CD14-positive monocyte (primary cell): Measurements from ENCODE around the gene NT5C1A. TPM values are rescaled to one million over a fixed set of nuclear protein-coding genes. Genes with fewer than 3 reads are reported as not detected.

ENCODE experiments used
- DNase-seq, 3 donors: peaks; one replicate each; pipeline ENCODE4 v3.0.0-alpha.2; 2011 to 2022
- H2AFZ ChIP-seq: 2 replicates; pipeline ENCODE4 v1.6.0; 2012; ENCODE audit warnings: mild to moderate bottlenecking, low read depth, low read length, inconsistent platforms; ENCODE audit not compliant: insufficient read depth, poor library complexity, severe bottlenecking
- H3K27ac ChIP-seq, 2 donors: 1 replicate in 1 of 2; 2 replicates in 1 of 2; pipeline ENCODE4 v1.5.1; 2012 to 2013; ENCODE audit warnings: low read length in 2 of 2, control low read depth in 1 of 2, inconsistent platforms in 1 of 2, low read depth in 1 of 2, mild to moderate bottlenecking in 1 of 2
- H3K27me3 ChIP-seq, 2 donors: one replicate each; pipeline versions ENCODE4 v1.6.0 to v1.6.1; 2011 to 2013; ENCODE audit warnings: low read length in 2 of 2; ENCODE audit not compliant: control insufficient read depth in 2 of 2, insufficient read depth in 2 of 2
- H3K36me3 ChIP-seq, 2 donors: replicated peaks in 1 of 2; 1 replicate in 1 of 2; 2 replicates in 1 of 2; pipeline versions ENCODE4 v1.5.1 to v1.6.1; 2012 to 2013; ENCODE audit warnings: low read length in 2 of 2, control low read depth in 1 of 2, inconsistent platforms in 1 of 2, mild to moderate bottlenecking in 1 of 2; ENCODE audit not compliant: insufficient read depth in 2 of 2, control insufficient read depth in 1 of 2
- H3K4me1 ChIP-seq, 2 donors: 1 replicate in 1 of 2; 2 replicates in 1 of 2; pipeline versions ENCODE4 v1.5.1 to v1.6.1; 2012 to 2013; ENCODE audit warnings: low read length in 2 of 2, control low read depth in 1 of 2, inconsistent platforms in 1 of 2, mild to moderate bottlenecking in 1 of 2, moderate library complexity in 1 of 2; ENCODE audit not compliant: insufficient read depth in 2 of 2, control insufficient read depth in 1 of 2
- H3K4me2 ChIP-seq: replicated peaks from 2 replicates; pipeline ENCODE3; 2012; ENCODE audit warnings: low read length, moderate library complexity, mild to moderate bottlenecking; ENCODE audit not compliant: poor library complexity, severe bottlenecking; ENCODE audit errors: extremely low read depth
- H3K4me3 ChIP-seq, 3 experiments: fragments of 200-600 bp in 1 of 3; sonication (generic) in 1 of 3; replicated peaks in 1 of 3; 1 replicate in 2 of 3; 2 replicates in 1 of 3; pipeline ENCODE4 v1.5.1; 2011 to 2013; ENCODE audit warnings: low read length in 3 of 3, mild to moderate bottlenecking in 3 of 3, control low read depth in 2 of 3, low read depth in 2 of 3, inconsistent platforms in 1 of 3, moderate library complexity in 1 of 3
- H3K79me2 ChIP-seq: 2 replicates; pipeline ENCODE4 v1.6.0; 2012; ENCODE audit warnings: mild to moderate bottlenecking, control low read depth, inconsistent platforms, low read length, moderate library complexity; ENCODE audit not compliant: insufficient read depth
- H3K9ac ChIP-seq: 2 replicates; pipeline ENCODE4 v1.6.0; 2017; ENCODE audit warnings: low read length, mild to moderate bottlenecking; ENCODE audit not compliant: insufficient read depth, poor library complexity, severe bottlenecking
- H3K9me3 ChIP-seq, 2 donors: replicated peaks in 1 of 2; 1 replicate in 1 of 2; 2 replicates in 1 of 2; pipeline versions ENCODE4 v1.5.1 to v1.6.1; 2012 to 2013; ENCODE audit warnings: low read length in 2 of 2, control low read depth in 1 of 2; ENCODE audit not compliant: control insufficient read depth in 1 of 2, insufficient read depth in 1 of 2
- H4K20me1 ChIP-seq: 2 replicates; pipeline ENCODE4 v1.6.0; 2012; ENCODE audit warnings: mild to moderate bottlenecking, low read length, control low read depth, moderate library complexity; ENCODE audit not compliant: insufficient read depth
- H3K27ac Mint-ChIP-seq, 7 donors: one replicate each; pipeline ENCODE4 v1.8.0; 2020; ENCODE audit warnings: mild to moderate bottlenecking in 7 of 7, mixed read lengths in 7 of 7, moderate library complexity in 6 of 7, inconsistent platforms in 2 of 7
- H3K27me3 Mint-ChIP-seq, 3 donors: one replicate each; pipeline ENCODE4 v1.8.0; 2021 to 2022; ENCODE audit warnings: low read depth in 3 of 3, mild to moderate bottlenecking in 3 of 3, mixed read lengths in 3 of 3, moderate library complexity in 3 of 3, inconsistent platforms in 1 of 3
- H3K36me3 Mint-ChIP-seq, 2 donors: one replicate each; pipeline ENCODE4 v1.8.0; 2020; ENCODE audit warnings: mixed read lengths in 2 of 2, inconsistent platforms in 1 of 2, mild to moderate bottlenecking in 1 of 2
- H3K4me1 Mint-ChIP-seq: one replicate; pipeline ENCODE4 v1.8.0; 2020; ENCODE audit warnings: mild to moderate bottlenecking, mixed read lengths
- H3K4me3 Mint-ChIP-seq, 2 donors: one replicate each; pipeline ENCODE4 v1.8.0; 2020; ENCODE audit warnings: mild to moderate bottlenecking in 2 of 2, mixed read lengths in 2 of 2, moderate library complexity in 1 of 2
- H3K9me3 Mint-ChIP-seq, 7 donors: one replicate each; pipeline ENCODE4 v1.8.0; 2020 to 2022; ENCODE audit warnings: mixed read lengths in 7 of 7, mild to moderate bottlenecking in 6 of 7, moderate library complexity in 6 of 7, inconsistent platforms in 2 of 7
- WGBS: methylation state at CpG from one replicate; pipeline ENCODE4 v1.1.5; 2013; ENCODE audit warnings: missing lambda C conversion rate; ENCODE audit not compliant: insufficient coverage; 5-methylcytosine and 5-hydroxymethylcytosine counted together
- intact Hi-C, 2 donors: fragments of 100-400 bp; cut with micrococcal nuclease; formaldehyde crosslinking; loops; one replicate each; pipeline versions ENCODE4 v1.15.0 to v1.15.1; 2023
- polyA plus RNA-seq, 3 donors: library from polyadenylated mRNA; depleted of rRNA in 1 of 3; unstranded in 2 of 3; stranded (reverse) in 1 of 3; fragments of 300-500 nt in 2 of 3; fragments of >200 nt in 1 of 3; fragmentation: Illumina TruSeq in 2 of 3; gene quantifications; 1 replicate in 2 of 3; 2 replicates in 1 of 3; pipeline ENCODE4 v1.2.3, GENCODE V29; 2012 to 2021
- TF ChIP-seq, protein P1 (sequence below): fragments of 200-600 bp; IDR thresholded peaks from one replicate; pipeline ENCODE4 v1.8.0; 2022; ENCODE audit warnings: antibody characterized with exemption, mild to moderate bottlenecking

The NT5C1A gene
- polyA plus RNA-seq, 3 donors, result not detected

DNA sequence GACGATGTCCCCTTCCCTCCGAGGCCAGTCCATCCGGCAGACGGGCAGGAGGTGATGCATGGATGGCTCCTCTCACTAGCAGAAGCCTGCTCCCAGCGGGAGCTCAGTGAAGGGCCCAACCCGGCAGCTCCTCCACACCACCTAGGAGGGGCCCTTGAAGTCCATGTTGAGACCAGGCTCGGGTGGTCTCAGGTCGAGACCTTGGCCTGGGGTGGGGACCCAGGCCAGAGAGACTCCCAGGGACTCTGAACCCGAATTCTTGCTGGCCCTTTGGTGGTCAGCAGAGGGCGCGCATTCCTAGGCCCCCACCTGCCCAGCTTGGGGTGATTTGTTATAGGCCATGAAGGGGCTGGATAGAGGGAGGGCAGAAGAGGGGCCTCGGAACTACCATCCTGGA, 642 bp upstream of the NT5C1A start:
- 19% methylated on average over 12 of the region's 12 CpGs for WGBS
- Histone ChIP-seq H2AFZ (peak overlapping the region; percentile 68), H3K9me3 (peaks cover 0 to 10% of the 10 kb centered on the region in 2 donors), H3K9ac (no peak overlapping the region), H3K4me1 (peaks cover 15 to 17% of the 10 kb centered on the region in 2 donors), H3K4me2 (peak overlapping the region; percentile 72), H3K4me3 (peak overlapping the region in 1 of 3 experiments; percentile 60), H3K27me3 (peaks cover 22 to 51% of the 10 kb centered on the region in 2 donors), H4K20me1 (no peaks in the 10 kb centered on the region), H3K79me2 (no peaks in the 10 kb centered on the region), H3K27ac (no peak overlapping the region), H3K36me3 (no peaks in the 10 kb centered on the region)
- TF ChIP-seq, protein P1, sequence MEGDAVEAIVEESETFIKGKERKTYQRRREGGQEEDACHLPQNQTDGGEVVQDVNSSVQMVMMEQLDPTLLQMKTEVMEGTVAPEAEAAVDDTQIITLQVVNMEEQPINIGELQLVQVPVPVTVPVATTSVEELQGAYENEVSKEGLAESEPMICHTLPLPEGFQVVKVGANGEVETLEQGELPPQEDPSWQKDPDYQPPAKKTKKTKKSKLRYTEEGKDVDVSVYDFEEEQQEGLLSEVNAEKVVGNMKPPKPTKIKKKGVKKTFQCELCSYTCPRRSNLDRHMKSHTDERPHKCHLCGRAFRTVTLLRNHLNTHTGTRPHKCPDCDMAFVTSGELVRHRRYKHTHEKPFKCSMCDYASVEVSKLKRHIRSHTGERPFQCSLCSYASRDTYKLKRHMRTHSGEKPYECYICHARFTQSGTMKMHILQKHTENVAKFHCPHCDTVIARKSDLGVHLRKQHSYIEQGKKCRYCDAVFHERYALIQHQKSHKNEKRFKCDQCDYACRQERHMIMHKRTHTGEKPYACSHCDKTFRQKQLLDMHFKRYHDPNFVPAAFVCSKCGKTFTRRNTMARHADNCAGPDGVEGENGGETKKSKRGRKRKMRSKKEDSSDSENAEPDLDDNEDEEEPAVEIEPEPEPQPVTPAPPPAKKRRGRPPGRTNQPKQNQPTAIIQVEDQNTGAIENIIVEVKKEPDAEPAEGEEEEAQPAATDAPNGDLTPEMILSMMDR, result peak; percentile 54
- intact Hi-C loops, result no loop called here
- Mint-ChIP-seq H3K4me1 (peaks cover 19% of the 10 kb centered on the region), H3K27me3 (peaks cover 32 to 64% (median 58%) of the 10 kb centered on the region in 3 donors), H3K27ac (no peak overlapping the region), H3K4me3 (peak overlapping the region; percentile 72 to 89), H3K9me3 (peaks cover 0 to 10% (median 2%) of the 10 kb centered on the region in 7 donors), H3K36me3 (peaks cover 0 to 6% of the 10 kb centered on the region in 2 donors)
- DNase-seq, result peak in 1 of 3 donors; percentile 15

DNA sequence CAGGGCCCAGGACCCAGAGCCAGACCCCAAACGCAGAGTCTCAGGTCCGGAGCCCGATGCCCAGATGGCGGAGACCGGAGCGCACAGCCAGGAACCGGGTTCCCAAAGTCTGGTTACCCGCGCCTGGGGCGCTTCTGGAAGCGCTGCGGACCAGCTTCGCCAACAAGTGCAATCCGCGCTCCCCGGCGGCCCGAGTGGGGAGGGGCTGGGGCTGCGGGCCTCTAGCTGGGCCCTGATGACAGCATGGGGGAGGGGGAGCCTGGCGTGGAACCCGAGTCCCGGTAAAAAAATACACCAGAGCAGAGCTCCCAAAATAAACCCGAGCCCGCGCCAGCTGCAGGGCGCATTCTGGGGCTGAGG, 494 bp downstream of the NT5C1A start:
- peaks cover 0 to 6% of the 10 kb centered on the region in 2 donors for H3K36me3 Mint-ChIP-seq
- peaks cover 13% of the 10 kb centered on the region for H3K4me1 Mint-ChIP-seq
- H3K4me1 ChIP-seq, result peaks cover 15 to 17% of the 10 kb centered on the region in 2 donors
- H3K9me3 Mint-ChIP-seq, result peaks cover 0 to 10% (median 2%) of the 10 kb centered on the region in 7 donors
- no peak for DNase-seq
- H3K27ac ChIP-seq, result no peak overlapping the region
- peak overlapping the region in 1 of 3 experiments; percentile 60 for H3K4me3 ChIP-seq
- peaks cover 22 to 51% of the 10 kb centered on the region in 2 donors for H3K27me3 ChIP-seq
- H3K9ac ChIP-seq, result peak overlapping the region; percentile 27
- TF ChIP-seq, protein P1, result no peak
- H3K79me2 ChIP-seq, result no peaks in the 10 kb centered on the region
- H4K20me1 ChIP-seq, result no peaks in the 10 kb centered on the region
- no peak overlapping the region for H3K27ac Mint-ChIP-seq
- H3K27me3 Mint-ChIP-seq, result peaks cover 41 to 71% (median 58%) of the 10 kb centered on the region in 3 donors
- intact Hi-C loops, result no loop called here
- H2AFZ ChIP-seq, result peak overlapping the region; percentile 68
- peak overlapping the region; percentile 72 for H3K4me2 ChIP-seq
- H3K36me3 ChIP-seq, result no peaks in the 10 kb centered on the region
- peak overlapping the region; percentile 49 to 89 for H3K4me3 Mint-ChIP-seq
- H3K9me3 ChIP-seq, result peaks cover 0 to 10% of the 10 kb centered on the region in 2 donors
- 4% methylated on average over 24 of the region's 26 CpGs for WGBS
